Transverse colon (tissue), 4 donors: Measurements from ENCODE around the gene CRIP2. TPM values are rescaled to one million over a fixed set of nuclear protein-coding genes. Genes with fewer than 3 reads are reported as not detected.

Experiments
- DNase-seq: peaks from one replicate; pipeline ENCODE4 v3.0.0-alpha.2; 2019
- H3K27ac ChIP-seq, 4 donors: fragments of 200-600 bp; sonication (generic); 2 replicates each; pipeline ENCODE4 v1.5.1; 2016 to 2018; ENCODE audit warnings: inconsistent platforms in 4 of 4
- H3K27me3 ChIP-seq: fragments of 200-600 bp; sonication (generic); 2 replicates; pipeline ENCODE4 v1.5.1; 2017; ENCODE audit warnings: inconsistent platforms
- H3K36me3 ChIP-seq, 4 donors: fragments of 200-600 bp; sonication (generic); 2 replicates each; pipeline ENCODE4 v1.5.1; 2017 to 2019; ENCODE audit warnings: inconsistent platforms in 4 of 4
- H3K4me1 ChIP-seq, 4 donors: fragments of 200-600 bp; sonication (generic); 2 replicates each; pipeline ENCODE4 v1.5.1; 2017 to 2020; ENCODE audit warnings: inconsistent platforms in 4 of 4
- H3K4me3 ChIP-seq, 4 donors: fragments of 200-600 bp; sonication (generic); 1 replicate in 1 of 4; 2 replicates in 3 of 4; pipeline versions ENCODE4 v1.5.1 to v1.6.1; 2017 to 2019; ENCODE audit warnings: inconsistent platforms in 4 of 4
- H3K9me3 ChIP-seq, 2 donors: fragments of 200-600 bp; sonication (generic); 2 replicates each; pipeline ENCODE4 v1.5.1; 2017 to 2019; ENCODE audit warnings: inconsistent platforms in 2 of 2
- CTCF ChIP-seq, 5 experiments: fragments of 200-600 bp in 3 of 5; fragments of 450-650 bp in 2 of 5; sonication (generic) in 3 of 5; IDR thresholded peaks; 1 replicate in 2 of 5; 2 replicates in 3 of 5; pipeline ENCODE4 v1.5.1; 2016 to 2017; ENCODE audit warnings: antibody characterized with exemption in 5 of 5, inconsistent platforms in 3 of 5, mild to moderate bottlenecking in 2 of 5, moderate library complexity in 1 of 5
- EP300 ChIP-seq: sonication (generic); formaldehyde crosslinking; IDR thresholded peaks from one replicate; pipeline ENCODE4 v1.6.1; 2017; ENCODE audit warnings: antibody characterized with exemption, low read depth
- POLR2A ChIP-seq: fragments of 450-650 bp; IDR thresholded peaks from one replicate; pipeline ENCODE4 v1.6.1; 2016; ENCODE audit warnings: antibody characterized with exemption, mild to moderate bottlenecking, moderate library complexity
- POLR2AphosphoS5 ChIP-seq, 3 donors: sonication (generic); formaldehyde crosslinking; IDR thresholded peaks; one replicate each; pipeline ENCODE4 v1.6.1; 2016; ENCODE audit warnings: antibody characterized with exemption in 3 of 3
- WGBS, 2 donors: methylation state at CpG; one replicate each; pipeline ENCODE4 v1.1.5; 2018; ENCODE audit warnings: low coverage in 1 of 2; 5-methylcytosine and 5-hydroxymethylcytosine counted together
- in situ Hi-C, 4 donors: fragments of 200-750 bp; cut with MboI; loops; one replicate each; pipeline versions ENCODE4 v1.15.0 to v1.15.1; 2017; ENCODE audit warnings: low sequenced_read_pairs in 3 of 4, low pct_ligation_motif_present in 1 of 4, low pct_unique_long_range_greater_than_20kb in 1 of 4
- intact Hi-C: fragments of 100-400 bp; cut with DNase I; formaldehyde crosslinking; loops from one replicate; pipeline ENCODE4 v1.15.1; 2023; ENCODE audit warnings: low total_unique reads
- total RNA-seq, 4 donors: library from RNA; depleted of rRNA; stranded (reverse); fragments of >200 nt; gene quantifications; one replicate each; pipeline ENCODE4 v1.1.0, GENCODE V29; 2016

CRIP2 gene
- total RNA-seq, 4 donors from 2014 or later, result 11.2 to 67.3 (median 22.4) TPM

GRCh38 chr14:105508601-105509000 lies 34.0 kb downstream of the CRIP2 start:
- intact Hi-C loops (no loop called here), in situ Hi-C loops (no loop called here)
- peaks cover 56% of the 10 kb centered on the region for H3K27me3 ChIP-seq
- no peaks in the 10 kb centered on the region for H3K4me1 ChIP-seq
- DNase-seq, result no peak
- no peak overlapping the region for H3K4me3 ChIP-seq
- no peaks in the 10 kb centered on the region for H3K9me3 ChIP-seq
- 83 to 92% methylated on average over 1 to 12 of the region's 12 CpGs for WGBS, 2 donors
- no peaks in the 10 kb centered on the region for H3K36me3 ChIP-seq
- TF ChIP-seq POLR2A (no peak), EP300 (no peak), CTCF (IDR thresholded peaks at IDR 0.05) (no peak), POLR2AphosphoS5 (IDR thresholded peaks at IDR 0.05) (no peak)
- no peak overlapping the region for H3K27ac ChIP-seq

DNA sequence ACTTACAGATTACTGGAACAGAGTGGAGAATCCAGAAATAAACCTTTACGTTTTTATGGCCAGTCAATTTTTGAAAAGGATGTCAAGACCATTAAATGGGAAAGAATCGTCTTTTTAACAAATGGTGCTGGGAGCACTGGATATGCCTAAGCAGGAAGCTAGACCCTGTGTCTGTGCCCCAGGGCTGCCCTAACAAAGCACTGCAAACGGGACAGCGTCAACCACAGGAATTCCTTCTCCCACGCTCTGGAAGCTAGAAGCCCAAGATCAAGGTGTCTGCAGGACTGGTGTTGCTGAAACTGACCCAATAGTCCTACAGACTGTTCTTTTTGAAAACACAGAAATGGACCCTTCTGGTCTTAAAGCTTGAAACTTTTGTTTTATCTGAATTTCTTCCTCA lies 42.5 kb downstream of the CRIP2 start:
- no peak for TF ChIP-seq EP300
- no peak for TF ChIP-seq POLR2AphosphoS5 (IDR thresholded peaks at IDR 0.05)
- TF ChIP-seq CTCF (IDR thresholded peaks at IDR 0.05), result no peak
- no peak for TF ChIP-seq POLR2A
- Histone ChIP-seq H3K9me3 (no peaks in the 10 kb centered on the region), H3K4me3 (no peak overlapping the region), H3K4me1 (no peaks in the 10 kb centered on the region), H3K27ac (no peak overlapping the region), H3K27me3 (peaks cover 40% of the 10 kb centered on the region), H3K36me3 (no peaks in the 10 kb centered on the region)
- 57 to 71% methylated on average over 1 to 5 of the region's 5 CpGs for WGBS, 2 donors
- intact Hi-C loops, result no loop called here
- in situ Hi-C loops, result loop anchor here in 2 of 4 donors (10.0 kb wide), 1 partner anchor 142 kb away; no protein-coding TSS in a partner anchor
- DNase-seq, result no peak

GRCh38 chr14:105519946-105520698 lies 45.5 kb downstream of the CRIP2 start:
- H3K4me3 ChIP-seq, result no peak overlapping the region
- in situ Hi-C loops (loop anchor here in 2 of 4 donors (10.0 kb wide), 1 partner anchor 145 kb away; no protein-coding TSS in a partner anchor), intact Hi-C loops (loop anchor here (10.0 kb wide), 1 partner anchor 145 kb away; no protein-coding TSS in a partner anchor)
- DNase-seq, result no peak
- no peaks in the 10 kb centered on the region for H3K4me1 ChIP-seq
- no peaks in the 10 kb centered on the region for H3K9me3 ChIP-seq
- TF ChIP-seq EP300, result no peak
- no peak for TF ChIP-seq POLR2AphosphoS5 (IDR thresholded peaks at IDR 0.05)
- TF ChIP-seq POLR2A, result no peak
- no peak for TF ChIP-seq CTCF (IDR thresholded peaks at IDR 0.05)
- 67 to 68% methylated on average over 14 of the region's 14 CpGs for WGBS, 2 donors
- no peak overlapping the region for H3K27ac ChIP-seq
- peaks cover 40% of the 10 kb centered on the region for H3K27me3 ChIP-seq
- H3K36me3 ChIP-seq, result no peaks in the 10 kb centered on the region

DNA sequence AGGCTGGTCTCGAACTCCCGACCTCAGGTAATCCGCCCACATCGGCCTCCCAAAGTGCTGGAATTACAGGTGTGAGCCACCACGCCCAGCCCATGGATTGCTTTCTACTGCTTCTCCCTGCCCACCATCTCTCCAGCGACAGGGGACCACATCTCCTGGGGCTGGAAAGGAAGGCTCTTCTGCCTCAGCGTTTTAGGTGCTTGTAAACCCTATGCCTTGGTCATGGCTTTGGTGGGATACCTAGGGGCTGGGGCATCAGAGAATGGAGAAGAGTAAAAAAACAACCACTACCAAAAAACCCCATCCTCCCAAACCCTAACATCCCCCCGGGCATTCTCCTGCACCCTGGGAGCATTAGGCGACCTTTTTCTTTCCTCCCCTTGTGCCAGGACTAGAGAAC lies 50.7 kb downstream of the CRIP2 start:
- H3K27me3 ChIP-seq, result peaks cover 67% of the 10 kb centered on the region
- no peak overlapping the region for H3K4me3 ChIP-seq
- peak overlapping the region in 1 of 4 donors; percentile 33 for H3K27ac ChIP-seq
- peaks cover 13 to 39% (median 34%) of the 10 kb centered on the region in 4 donors for H3K4me1 ChIP-seq
- H3K36me3 ChIP-seq, result no peaks in the 10 kb centered on the region
- in situ Hi-C loops (no loop called here), intact Hi-C loops (loop anchor here (5.0 to 10.0 kb wide), 3 partner anchors 43 to 151 kb away; no protein-coding TSS in a partner anchor)
- H3K9me3 ChIP-seq, result no peaks in the 10 kb centered on the region
- TF ChIP-seq EP300 (no peak), POLR2AphosphoS5 (IDR thresholded peaks at IDR 0.05) (no peak), POLR2A (no peak), CTCF (IDR thresholded peaks at IDR 0.05) (no peak)
- no peak for DNase-seq
- 83 to 86% methylated on average over 4 to 9 of the region's 9 CpGs for whole genome bisulfite sequencing, 2 donors
